ENCODE results near the gene RBBP6. TPM values are rescaled to one million over a fixed set of nuclear protein-coding genes. Genes with fewer than 3 reads are reported as not detected.

The RBBP6 gene
- total RNA-seq, 4 donors from 2014 or later: 25.0 to 56.0 (median 53.0) TPM

DNA sequence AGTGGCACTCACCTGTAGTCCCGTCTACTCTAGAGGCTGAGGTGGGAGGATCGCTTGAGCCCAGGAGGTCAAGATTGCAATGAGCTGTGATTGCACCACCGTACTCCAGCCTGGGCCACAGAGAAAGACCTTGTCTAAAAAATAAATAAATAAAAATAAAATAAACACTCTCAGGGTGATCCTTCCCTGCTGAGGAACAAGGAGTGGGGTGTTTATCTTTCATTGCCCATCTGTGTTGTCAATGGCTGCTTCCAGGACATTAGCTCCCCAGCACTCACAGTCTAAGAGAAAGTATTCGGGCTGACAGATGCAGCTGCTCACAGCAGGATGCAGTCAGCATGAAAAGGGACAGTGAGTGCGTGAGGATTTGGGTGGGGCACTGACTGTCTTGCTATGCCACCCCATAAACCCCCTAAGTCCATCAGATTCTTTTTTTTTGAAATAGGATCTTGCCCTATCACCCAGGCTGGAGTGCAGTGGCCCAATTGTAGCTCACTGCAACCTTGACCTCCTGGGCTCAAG is 31.3 kb upstream of the RBBP6 start:
- intact Hi-C loops (cut with DNase I): loop anchor here (10.0 kb wide), 1 partner anchor 703 kb away; no protein-coding TSS in a partner anchor
- TF ChIP-seq, protein P1, sequence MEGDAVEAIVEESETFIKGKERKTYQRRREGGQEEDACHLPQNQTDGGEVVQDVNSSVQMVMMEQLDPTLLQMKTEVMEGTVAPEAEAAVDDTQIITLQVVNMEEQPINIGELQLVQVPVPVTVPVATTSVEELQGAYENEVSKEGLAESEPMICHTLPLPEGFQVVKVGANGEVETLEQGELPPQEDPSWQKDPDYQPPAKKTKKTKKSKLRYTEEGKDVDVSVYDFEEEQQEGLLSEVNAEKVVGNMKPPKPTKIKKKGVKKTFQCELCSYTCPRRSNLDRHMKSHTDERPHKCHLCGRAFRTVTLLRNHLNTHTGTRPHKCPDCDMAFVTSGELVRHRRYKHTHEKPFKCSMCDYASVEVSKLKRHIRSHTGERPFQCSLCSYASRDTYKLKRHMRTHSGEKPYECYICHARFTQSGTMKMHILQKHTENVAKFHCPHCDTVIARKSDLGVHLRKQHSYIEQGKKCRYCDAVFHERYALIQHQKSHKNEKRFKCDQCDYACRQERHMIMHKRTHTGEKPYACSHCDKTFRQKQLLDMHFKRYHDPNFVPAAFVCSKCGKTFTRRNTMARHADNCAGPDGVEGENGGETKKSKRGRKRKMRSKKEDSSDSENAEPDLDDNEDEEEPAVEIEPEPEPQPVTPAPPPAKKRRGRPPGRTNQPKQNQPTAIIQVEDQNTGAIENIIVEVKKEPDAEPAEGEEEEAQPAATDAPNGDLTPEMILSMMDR (IDR thresholded peaks at IDR 0.05): no peak
- no peak for TF ChIP-seq POLR2A (IDR thresholded peaks at IDR 0.05)
- no peak for DNase-seq
- Histone ChIP-seq H3K36me3 (no peaks in the 10 kb centered on the region), H3K27ac (no peak overlapping the region), H3K4me1 (no peaks in the 10 kb centered on the region), H3K27me3 (peaks cover 0 to 35% (median 0%) of the 10 kb centered on the region in 4 donors), H3K9me3 (no peaks in the 10 kb centered on the region), H3K4me3 (no peak overlapping the region)
- WGBS, 2 donors: 76 to 80% methylated on average over 4 to 5 of the region's 5 CpGs

DNA sequence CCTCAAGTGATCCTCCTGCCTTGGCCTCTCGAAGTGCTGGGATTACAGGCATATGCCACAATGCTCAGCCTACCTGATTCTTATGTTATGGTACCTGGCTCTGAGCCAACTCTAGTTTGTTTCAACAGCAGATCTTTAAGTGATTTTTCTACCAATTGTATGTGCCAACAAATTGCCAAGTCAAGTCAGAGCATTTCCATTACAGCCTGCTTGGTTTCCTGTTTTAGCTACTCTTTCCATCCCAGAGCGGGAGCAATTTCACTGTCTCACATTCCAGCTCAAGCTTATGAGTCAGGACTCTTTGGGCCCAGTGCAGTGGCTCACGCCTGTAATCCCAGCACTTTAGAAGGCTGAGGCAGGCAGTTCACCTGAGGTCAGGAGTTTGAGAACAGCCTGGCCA is 30.8 kb upstream of the RBBP6 start:
- TF ChIP-seq, protein P1 (IDR thresholded peaks at IDR 0.05): no peak
- TF ChIP-seq POLR2A (IDR thresholded peaks at IDR 0.05): no peak
- no peak for DNase-seq

DNA sequence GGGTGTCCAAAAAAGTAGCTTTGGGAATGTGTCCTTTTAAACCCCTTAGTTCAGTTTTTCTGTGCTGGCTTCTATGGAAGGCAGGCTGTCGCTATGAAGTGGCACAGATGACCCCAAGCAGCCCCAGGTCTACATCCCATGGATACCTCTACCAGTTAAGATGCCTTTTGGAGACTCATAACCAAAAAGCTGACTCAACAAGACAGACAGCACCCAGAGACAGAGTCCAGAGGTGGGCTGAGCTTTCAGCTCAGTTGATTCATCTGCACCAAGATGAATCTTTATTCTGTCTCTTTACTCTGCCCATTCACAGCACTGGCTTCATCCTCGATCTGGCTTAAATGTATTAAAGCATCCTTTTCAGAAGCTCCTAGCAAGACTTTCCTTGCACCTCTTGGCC is 29.8 kb upstream of the RBBP6 start:
- Histone ChIP-seq H3K4me1 (no peaks in the 10 kb centered on the region), H3K36me3 (no peaks in the 10 kb centered on the region), H3K9me3 (no peaks in the 10 kb centered on the region), H3K27me3 (peaks cover 0 to 23% (median 0%) of the 10 kb centered on the region in 4 donors), H3K27ac (no peak overlapping the region), H3K4me3 (no peak overlapping the region)
- intact Hi-C loops (cut with DNase I): loop anchor here (10.0 kb wide), 1 partner anchor 705 kb away; no protein-coding TSS in a partner anchor
- TF ChIP-seq, protein P1 (IDR thresholded peaks at IDR 0.05): no peak
- no peak for TF ChIP-seq POLR2A (IDR thresholded peaks at IDR 0.05)
- DNase-seq: no peak
- WGBS, 2 donors: 51 to 82% methylated on average over 2 of the region's 2 CpGs

More for the DNA sequence above, 30.8 kb upstream of the RBBP6 start:
- no peaks in the 10 kb centered on the region for H3K4me1 ChIP-seq
- WGBS, 2 donors: 34 to 40% methylated on average over 2 to 3 of the region's 3 CpGs
- no peak overlapping the region for H3K27ac ChIP-seq
- intact Hi-C loops (cut with DNase I): loop anchor here (10.0 kb wide), 1 partner anchor 704 kb away; no protein-coding TSS in a partner anchor
- peaks cover 0 to 29% (median 0%) of the 10 kb centered on the region in 4 donors for H3K27me3 ChIP-seq
- H3K36me3 ChIP-seq: no peaks in the 10 kb centered on the region
- no peak overlapping the region for H3K4me3 ChIP-seq
- no peaks in the 10 kb centered on the region for H3K9me3 ChIP-seq

DNA sequence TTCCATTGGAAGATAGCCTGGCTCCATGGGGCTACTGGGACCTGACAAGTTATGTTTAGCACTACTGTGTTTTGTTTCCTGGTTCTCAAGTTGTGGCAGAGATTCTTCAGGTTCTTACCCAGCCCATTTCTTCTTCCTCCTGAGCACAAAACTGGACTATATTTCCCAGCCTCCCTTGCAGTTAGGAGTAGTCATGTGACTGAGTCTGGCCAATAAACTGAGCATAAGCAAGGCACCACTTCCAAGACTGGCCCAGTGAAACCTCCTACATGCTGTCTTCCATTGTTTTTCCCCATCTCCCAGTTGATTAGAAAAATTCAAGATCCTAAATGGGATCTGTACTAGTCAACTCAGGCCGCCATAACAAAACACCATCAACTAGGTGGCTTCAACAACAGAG is 28.2 kb upstream of the RBBP6 start:
- WGBS, 2 donors: 89 to 90% methylated on average over 1 of the region's 1 CpG

DNA sequence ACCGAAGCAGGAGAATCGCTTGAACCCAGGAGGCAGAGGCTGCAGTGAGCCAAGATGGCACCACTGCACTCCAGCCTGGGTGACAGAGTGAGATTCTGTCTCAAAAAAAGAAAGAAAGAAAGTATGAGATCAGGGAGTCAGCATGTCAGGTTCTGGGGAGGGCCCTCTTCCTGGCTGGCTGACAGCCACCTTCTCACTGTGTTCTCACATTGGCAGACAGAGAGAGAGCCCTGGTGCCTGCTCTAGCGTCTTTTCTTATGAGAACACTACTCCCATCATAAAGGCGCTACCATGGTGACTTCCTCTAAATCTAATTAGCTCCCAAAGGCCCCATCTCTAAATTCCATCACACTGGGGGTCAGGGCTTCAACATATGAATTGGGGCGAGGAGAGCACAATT is 27.6 kb upstream of the RBBP6 start:
- no peak for DNase-seq
- Histone ChIP-seq H3K4me1 (no peaks in the 10 kb centered on the region), H3K4me3 (no peak overlapping the region), H3K36me3 (no peaks in the 10 kb centered on the region), H3K9me3 (no peaks in the 10 kb centered on the region), H3K27ac (no peak overlapping the region), H3K27me3 (peaks cover 0 to 8% (median 0%) of the 10 kb centered on the region in 4 donors)
- WGBS, 2 donors: 74 to 82% methylated on average over 4 to 5 of the region's 5 CpGs
- no peak for TF ChIP-seq POLR2A (IDR thresholded peaks at IDR 0.05)
- TF ChIP-seq, protein P1 (IDR thresholded peaks at IDR 0.05): no peak
- intact Hi-C loops (cut with DNase I): no loop called here

More for the DNA sequence above, 28.2 kb upstream of the RBBP6 start:
- DNase-seq: no peak
- Histone ChIP-seq H3K9me3 (no peaks in the 10 kb centered on the region), H3K4me1 (no peaks in the 10 kb centered on the region), H3K27me3 (peaks cover 0 to 14% (median 0%) of the 10 kb centered on the region in 4 donors), H3K27ac (no peak overlapping the region), H3K36me3 (no peaks in the 10 kb centered on the region), H3K4me3 (no peak overlapping the region)
- intact Hi-C loops (cut with DNase I): no loop called here
- TF ChIP-seq POLR2A (IDR thresholded peaks at IDR 0.05): no peak
- TF ChIP-seq, protein P1 (IDR thresholded peaks at IDR 0.05): no peak

Measured in esophagus squamous epithelium (tissue), 5 donors.